ENCODE measurements around the gene CALCOCO1. TPM values are rescaled to one million over a fixed set of nuclear protein-coding genes. Genes with fewer than 3 reads are reported as not detected.
"Not testable (repeated sequence)": the region's sequence is repeated elsewhere in the genome, so short reads cannot be mapped to it uniquely, and the experiment has no call there.

CALCOCO1 gene
- total RNA-seq, 2 donors from 2014 or later, result 39.0 to 79.8 TPM

GRCh38 chr12:53735556-53735955 is 8.3 kb upstream of the CALCOCO1 start:
- no peak overlapping the region for H3K27ac Mint-ChIP-seq
- peaks cover 9 to 10% of the 10 kb centered on the region in 2 donors for H3K4me1 Mint-ChIP-seq (ENCODE audit: low read depth in 2 of 2)
- no peaks in the 10 kb centered on the region for H3K9me3 Mint-ChIP-seq
- peaks cover 47 to 48% of the 10 kb centered on the region in 2 donors for H3K27me3 Mint-ChIP-seq
- ATAC-seq (no peak), DNase-seq (ENCODE audit: low spot score) (no peak)
- H3K36me3 Mint-ChIP-seq, result no peaks in the 10 kb centered on the region
- no peak overlapping the region for H3K4me3 Mint-ChIP-seq

- H3K27me3 Mint-ChIP-seq, result peaks cover 45 to 46% of the 10 kb centered on the region in 2 donors
- peaks cover 9 to 10% of the 10 kb centered on the region in 2 donors for H3K4me1 Mint-ChIP-seq (ENCODE audit: low read depth in 2 of 2)
- no peaks in the 10 kb centered on the region for H3K36me3 Mint-ChIP-seq
- no peak overlapping the region for H3K27ac Mint-ChIP-seq
- no peak overlapping the region for H3K4me3 Mint-ChIP-seq
- DNase-seq (ENCODE audit: low spot score), result no peak
- no peak for ATAC-seq
- H3K9me3 Mint-ChIP-seq, result no peaks in the 10 kb centered on the region
Measured at GRCh38 chr12:53734425-53734824, 7.2 kb upstream of the CALCOCO1 start.

DNA sequence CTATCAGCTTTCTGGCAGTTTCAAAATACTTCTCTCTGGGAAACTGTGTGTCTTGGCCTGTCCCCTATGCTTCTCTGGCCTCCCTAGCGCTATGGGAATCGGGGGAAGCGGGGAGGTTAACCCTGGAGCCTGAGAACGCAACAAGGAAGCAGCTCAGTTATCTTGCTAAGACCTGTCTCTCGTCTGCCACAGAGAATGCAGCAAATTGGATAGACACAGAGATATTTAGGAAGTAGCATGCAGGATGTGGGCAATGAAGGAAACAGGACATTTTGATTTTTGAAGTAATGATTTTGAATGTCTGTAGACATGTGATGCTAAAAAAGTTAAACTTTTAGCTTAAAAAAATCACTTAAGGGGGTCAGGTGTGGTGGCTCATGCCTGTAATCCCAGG is 6.6 kb upstream of the CALCOCO1 start:
- ATAC-seq (no peak), DNase-seq (ENCODE audit: low spot score) (no peak)
- H3K27ac Mint-ChIP-seq, result no peak overlapping the region
- no peaks in the 10 kb centered on the region for H3K36me3 Mint-ChIP-seq
- no peaks in the 10 kb centered on the region for H3K9me3 Mint-ChIP-seq
- peaks cover 40% of the 10 kb centered on the region in 2 donors for H3K27me3 Mint-ChIP-seq
- H3K4me1 Mint-ChIP-seq (ENCODE audit: low read depth in 2 of 2), result peaks cover 3 to 5% of the 10 kb centered on the region in 2 donors
- no peak overlapping the region for H3K4me3 Mint-ChIP-seq

GRCh38 chr12:53733051-53733806 is 6.0 kb upstream of the CALCOCO1 start:
- Mint-ChIP-seq H3K27me3 (peaks cover 36 to 39% of the 10 kb centered on the region in 2 donors), H3K27ac (no peak overlapping the region), H3K4me3 (no peak overlapping the region), H3K36me3 (no peaks in the 10 kb centered on the region), H3K4me1 (ENCODE audit: low read depth in 2 of 2) (peaks cover 0 to 3% of the 10 kb centered on the region in 2 donors), H3K9me3 (no peaks in the 10 kb centered on the region)
- DNase-seq (ENCODE audit: low spot score), result no peak
- no peak for ATAC-seq

DNA sequence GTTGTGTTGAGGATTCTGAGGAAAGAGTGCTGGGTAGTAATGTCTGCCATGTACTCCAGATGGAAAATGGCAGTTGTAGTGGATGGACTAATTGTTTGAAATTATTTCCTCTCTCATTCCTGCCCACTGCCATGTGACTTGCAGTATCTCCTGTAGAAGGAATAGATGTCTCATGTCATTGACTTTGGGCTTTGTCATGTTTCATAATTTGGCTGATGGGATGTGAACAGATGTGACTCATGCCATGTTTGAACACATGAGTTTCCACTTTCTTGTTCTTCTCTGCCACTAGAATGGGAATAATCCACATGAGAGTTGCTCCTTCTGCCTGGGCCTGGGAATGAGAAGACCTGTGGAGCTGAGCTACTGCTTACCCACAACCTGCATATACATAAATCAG is 2.4 kb upstream of the CALCOCO1 start:
- H3K9me3 Mint-ChIP-seq, result no peaks in the 10 kb centered on the region
- peaks cover 1 to 13% of the 10 kb centered on the region in 2 donors for H3K27me3 Mint-ChIP-seq
- no peak overlapping the region for H3K27ac Mint-ChIP-seq
- H3K4me3 Mint-ChIP-seq, result no peak overlapping the region
- H3K36me3 Mint-ChIP-seq, result no peaks in the 10 kb centered on the region
- DNase-seq (ENCODE audit: low spot score) (no peak), ATAC-seq (no peak)
- H3K4me1 Mint-ChIP-seq (ENCODE audit: low read depth in 2 of 2), result peaks cover 27 to 28% of the 10 kb centered on the region in 2 donors

DNA sequence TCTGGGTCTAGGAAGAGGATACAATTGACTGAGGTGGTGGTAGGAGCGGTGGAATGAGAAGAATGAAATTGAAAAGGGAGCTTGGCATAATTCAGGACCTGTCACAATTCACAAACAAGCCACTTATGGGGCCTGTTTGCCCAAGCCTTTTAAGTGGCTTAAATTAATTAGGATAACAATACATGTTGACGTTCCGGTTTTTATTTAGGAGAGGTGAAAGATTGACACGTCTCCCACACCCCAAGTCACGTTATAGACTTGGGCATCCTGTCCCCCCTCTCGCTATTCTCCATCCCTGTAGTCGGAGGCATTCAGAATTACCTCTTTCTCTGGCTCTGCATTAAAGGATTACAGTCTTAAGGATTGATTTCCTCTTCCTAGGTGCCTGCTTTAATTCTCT is 954 bp upstream of the CALCOCO1 start:
- peak overlapping the region; percentile 69 to 97 for H3K27ac Mint-ChIP-seq
- H3K4me3 Mint-ChIP-seq, result peak overlapping the region; percentile 91
- H3K36me3 Mint-ChIP-seq, result no peaks in the 10 kb centered on the region
- peaks cover 0 to 8% of the 10 kb centered on the region in 2 donors for H3K27me3 Mint-ChIP-seq
- H3K4me1 Mint-ChIP-seq (ENCODE audit: low read depth in 2 of 2), result peaks cover 27 to 30% of the 10 kb centered on the region in 2 donors
- ATAC-seq (no peak), DNase-seq (ENCODE audit: low spot score) (no peak)
- H3K9me3 Mint-ChIP-seq, result no peaks in the 10 kb centered on the region

DNA sequence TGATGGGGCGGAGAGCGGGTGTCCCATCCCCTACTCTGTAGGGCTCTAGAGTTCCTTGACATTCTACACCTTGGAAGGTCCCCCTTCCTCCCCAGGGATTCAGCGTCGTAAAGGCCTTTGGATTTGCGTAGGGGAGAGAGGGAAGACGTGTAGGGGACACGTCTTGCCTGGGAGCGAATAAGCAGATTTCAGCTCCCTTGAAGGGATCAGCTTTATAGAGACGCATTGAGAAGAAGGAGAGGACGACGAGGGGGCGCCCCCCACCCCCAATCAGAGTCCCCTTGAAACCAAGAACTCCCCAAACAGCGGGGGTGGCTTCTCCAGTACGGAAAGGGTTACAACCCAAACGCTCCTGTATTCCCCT is 324 bp downstream of the CALCOCO1 start:
- peak overlapping the region; percentile 69 to 97 for H3K27ac Mint-ChIP-seq

DNA sequence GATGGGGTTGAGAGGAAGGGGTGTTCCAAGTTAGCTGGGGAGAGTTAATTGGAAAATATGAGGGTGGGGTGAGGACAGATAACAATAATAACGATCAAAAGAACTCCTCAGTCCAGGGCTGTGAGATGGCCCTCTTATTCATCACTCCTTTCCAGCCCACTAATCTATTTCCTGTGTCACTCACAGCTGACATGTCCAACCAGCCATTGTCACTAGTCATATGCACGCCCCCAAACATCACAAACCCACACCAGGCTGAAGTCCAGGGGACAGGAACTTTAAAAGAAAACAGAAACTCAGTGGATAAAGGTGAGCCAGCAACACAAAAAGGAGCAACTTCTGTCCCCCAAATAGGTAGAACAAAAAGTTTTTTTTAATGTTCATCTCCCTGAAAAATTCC is 911 bp downstream of the CALCOCO1 start:
- Mint-ChIP-seq H3K9me3 (no peaks in the 10 kb centered on the region), H3K27ac (peak overlapping the region; percentile 69 to 97), H3K4me1 (ENCODE audit: low read depth in 2 of 2) (peaks cover 27 to 30% of the 10 kb centered on the region in 2 donors), H3K36me3 (no peaks in the 10 kb centered on the region), H3K4me3 (peak overlapping the region; percentile 91), H3K27me3 (peaks cover 0 to 4% of the 10 kb centered on the region in 2 donors)
- ATAC-seq (peak; percentile 54 to 58), DNase-seq (ENCODE audit: low spot score) (peak; percentile 70)

More for the DNA sequence above, 324 bp downstream of the CALCOCO1 start:
- Mint-ChIP-seq H3K4me3 (peak overlapping the region; percentile 91), H3K27me3 (peaks cover 0 to 4% of the 10 kb centered on the region in 2 donors), H3K4me1 (ENCODE audit: low read depth in 2 of 2) (peaks cover 27 to 30% of the 10 kb centered on the region in 2 donors), H3K36me3 (no peaks in the 10 kb centered on the region), H3K9me3 (no peaks in the 10 kb centered on the region)
- ATAC-seq (no peak), DNase-seq (ENCODE audit: low spot score) (no peak)

DNA sequence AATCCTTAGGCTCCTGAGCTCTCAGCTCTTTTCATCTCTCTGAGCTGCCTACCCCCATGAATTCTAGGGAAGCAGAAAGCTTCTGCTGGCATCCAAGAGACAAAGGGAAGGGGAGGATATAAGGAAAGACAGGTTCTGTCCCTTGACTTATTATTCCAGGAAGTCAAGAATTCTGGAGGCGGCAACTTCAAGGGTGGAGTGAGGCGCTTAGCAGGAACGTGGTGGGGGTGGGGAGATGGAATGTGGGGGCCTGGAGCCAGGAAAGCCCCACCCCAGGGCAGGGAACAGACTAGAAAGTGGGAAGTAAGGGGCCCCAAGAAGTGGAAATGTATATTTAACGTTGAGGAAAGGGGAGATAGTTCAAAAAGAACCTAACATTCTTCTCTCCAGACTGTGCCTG is 1.4 kb downstream of the CALCOCO1 start:
- peak overlapping the region; percentile 69 to 97 for H3K27ac Mint-ChIP-seq

DNA sequence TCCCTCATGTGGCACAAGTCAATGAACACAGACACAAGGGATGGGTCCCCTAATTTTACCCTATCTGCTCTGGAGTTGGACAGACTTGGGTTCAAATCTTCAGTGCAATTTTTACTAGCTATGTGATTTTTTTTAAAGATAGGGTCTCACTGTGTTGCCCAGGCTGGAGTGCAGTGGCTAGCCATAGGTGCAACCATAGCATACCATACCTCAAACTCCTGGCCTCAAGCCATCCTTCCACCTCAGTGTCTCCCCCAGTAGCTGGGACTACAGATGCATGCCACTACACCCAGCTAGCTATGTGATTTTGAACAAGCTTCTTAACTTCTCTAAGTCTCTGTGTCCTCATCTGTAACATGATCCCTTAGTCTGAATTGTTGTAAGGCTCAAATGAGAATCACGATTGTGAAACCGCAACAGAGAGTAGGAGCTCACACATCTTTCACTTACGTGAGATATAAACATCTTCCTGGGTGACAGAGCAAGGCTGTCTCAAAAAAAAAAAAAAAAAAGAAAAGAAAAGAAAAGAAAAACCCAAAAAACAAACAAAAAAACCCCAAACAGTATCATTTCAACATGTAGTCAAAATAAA is 4.7 kb downstream of the CALCOCO1 start:
- Mint-ChIP-seq H3K9me3 (no peaks in the 10 kb centered on the region), H3K27me3 (no peaks in the 10 kb centered on the region), H3K4me1 (ENCODE audit: low read depth in 2 of 2) (peaks cover 21 to 25% of the 10 kb centered on the region in 2 donors), H3K36me3 (no peaks in the 10 kb centered on the region), H3K27ac (no peak overlapping the region), H3K4me3 (no peak overlapping the region)
- no peak for DNase-seq (ENCODE audit: low spot score)
- ATAC-seq, result no peak

More for the DNA sequence above, 1.4 kb downstream of the CALCOCO1 start:
- Mint-ChIP-seq H3K36me3 (no peaks in the 10 kb centered on the region), H3K9me3 (no peaks in the 10 kb centered on the region), H3K4me1 (ENCODE audit: low read depth in 2 of 2) (peaks cover 27 to 30% of the 10 kb centered on the region in 2 donors), H3K4me3 (peak overlapping the region; percentile 91), H3K27me3 (peaks cover 0 to under 1% of the 10 kb centered on the region in 2 donors)
- DNase-seq (ENCODE audit: low spot score) (no peak), ATAC-seq (no peak)

DNA sequence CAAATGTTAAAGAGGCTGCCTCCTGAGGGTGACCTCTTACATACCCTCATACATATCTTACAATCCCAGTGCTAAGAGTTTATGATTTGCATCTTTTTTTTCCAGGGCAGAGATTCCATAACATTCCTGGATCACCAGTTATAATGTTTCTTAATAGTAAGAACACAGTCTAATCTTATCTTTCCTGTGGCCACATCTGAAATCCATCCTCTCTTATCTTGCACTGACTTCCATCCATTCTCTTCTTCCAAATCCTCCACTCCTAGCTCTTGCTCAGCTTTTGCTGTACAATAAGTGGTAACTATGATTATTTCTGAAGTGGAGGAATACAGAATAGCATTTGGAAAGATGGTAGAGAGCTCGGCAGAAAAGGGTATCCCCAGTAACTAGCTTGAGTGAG is 6.3 kb downstream of the CALCOCO1 start:
- H3K36me3 Mint-ChIP-seq, result peaks cover 9% of the 10 kb centered on the region
- peaks cover 7 to 10% of the 10 kb centered on the region in 2 donors for H3K4me1 Mint-ChIP-seq (ENCODE audit: low read depth in 2 of 2)
- H3K4me3 Mint-ChIP-seq, result no peak overlapping the region
- ATAC-seq (no peak), DNase-seq (ENCODE audit: low spot score) (no peak)
- H3K27me3 Mint-ChIP-seq, result no peaks in the 10 kb centered on the region
- H3K9me3 Mint-ChIP-seq, result no peaks in the 10 kb centered on the region
- H3K27ac Mint-ChIP-seq, result peak overlapping the region in 1 of 2 donors; percentile 42

DNA sequence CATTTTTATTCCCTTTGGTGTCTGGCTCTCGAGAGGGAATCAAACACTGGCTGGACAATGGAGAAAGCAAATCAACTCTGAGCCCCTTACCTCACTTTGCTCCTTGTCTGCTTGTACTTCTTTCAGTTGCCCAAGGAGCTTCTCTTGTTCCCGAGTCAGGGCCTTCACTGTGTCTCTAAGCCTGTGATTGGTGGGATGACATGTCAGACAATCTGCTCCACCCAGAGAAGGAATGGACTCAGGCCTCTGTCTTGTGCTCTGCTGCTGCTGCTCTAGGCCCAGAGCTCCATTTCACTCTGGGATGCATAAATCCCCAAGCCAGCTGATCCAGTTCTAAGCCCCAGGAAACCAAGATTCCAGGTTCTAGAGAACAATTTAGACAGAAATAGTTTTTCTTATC is 7.6 kb downstream of the CALCOCO1 start:
- peaks cover 9% of the 10 kb centered on the region for H3K36me3 Mint-ChIP-seq

DNA sequence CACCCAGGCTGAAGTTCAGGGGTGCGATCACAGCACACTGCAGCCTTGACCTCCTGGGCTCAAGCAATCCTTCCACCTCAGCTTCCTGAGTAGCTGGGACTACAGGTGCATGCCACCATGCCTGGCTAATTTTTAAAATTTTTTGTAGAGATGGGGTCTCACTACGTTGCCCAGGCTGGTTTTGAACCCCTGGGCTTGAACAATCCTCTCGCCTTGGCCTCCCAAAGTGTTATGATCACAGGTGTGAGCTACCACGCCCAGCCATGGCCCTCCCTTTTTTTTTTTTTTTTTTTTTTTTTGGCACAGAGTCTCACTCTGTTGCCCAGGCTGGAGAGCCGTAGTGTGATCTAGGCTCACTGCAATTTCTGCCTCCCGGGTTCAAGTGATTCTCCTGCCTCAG is 8.7 kb downstream of the CALCOCO1 start:
- DNase-seq (ENCODE audit: low spot score); H3K36me3 Mint-ChIP-seq; H3K4me1 Mint-ChIP-seq (ENCODE audit: low read depth in 2 of 2); H3K27me3 Mint-ChIP-seq; H3K4me3 Mint-ChIP-seq; H3K27ac Mint-ChIP-seq; H3K9me3 Mint-ChIP-seq; ATAC-seq: not testable (repeated sequence)

More for the DNA sequence above, 7.6 kb downstream of the CALCOCO1 start:
- H3K4me1 Mint-ChIP-seq (ENCODE audit: low read depth in 2 of 2), result peaks cover 0 to 2% of the 10 kb centered on the region in 2 donors
- no peaks in the 10 kb centered on the region for H3K9me3 Mint-ChIP-seq
- no peak overlapping the region for H3K4me3 Mint-ChIP-seq
- no peaks in the 10 kb centered on the region for H3K27me3 Mint-ChIP-seq
- no peak overlapping the region for H3K27ac Mint-ChIP-seq
- ATAC-seq (no peak), DNase-seq (ENCODE audit: low spot score) (no peak)

DNA sequence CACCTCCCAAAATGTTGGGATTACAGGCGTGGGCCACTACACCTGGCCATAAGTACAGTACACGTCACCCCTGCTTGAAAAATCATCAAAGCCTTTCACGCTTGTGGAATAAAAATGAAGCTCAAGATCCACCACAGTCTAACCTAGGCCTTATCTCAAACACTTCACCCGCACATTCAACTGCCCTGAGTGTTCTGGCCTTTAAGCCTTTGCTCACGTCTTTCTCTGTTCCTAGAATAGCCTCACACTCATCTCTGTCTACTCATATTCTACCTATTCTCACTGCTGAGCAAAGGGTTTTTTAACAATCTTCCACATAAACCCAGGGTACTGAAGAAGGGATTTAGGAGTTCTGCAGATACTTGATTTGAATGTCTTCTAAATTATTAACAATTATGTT is 9.9 kb downstream of the CALCOCO1 start:
- ATAC-seq, result no peak
- no peak for DNase-seq (ENCODE audit: low spot score)
- Mint-ChIP-seq H3K36me3 (peaks cover 9% of the 10 kb centered on the region), H3K9me3 (no peaks in the 10 kb centered on the region), H3K4me1 (ENCODE audit: low read depth in 2 of 2) (no peaks in the 10 kb centered on the region), H3K4me3 (no peak overlapping the region), H3K27me3 (no peaks in the 10 kb centered on the region), H3K27ac (no peak overlapping the region)
